ENCODE data around the gene PRMT7.

Gene PRMT7

DNA sequence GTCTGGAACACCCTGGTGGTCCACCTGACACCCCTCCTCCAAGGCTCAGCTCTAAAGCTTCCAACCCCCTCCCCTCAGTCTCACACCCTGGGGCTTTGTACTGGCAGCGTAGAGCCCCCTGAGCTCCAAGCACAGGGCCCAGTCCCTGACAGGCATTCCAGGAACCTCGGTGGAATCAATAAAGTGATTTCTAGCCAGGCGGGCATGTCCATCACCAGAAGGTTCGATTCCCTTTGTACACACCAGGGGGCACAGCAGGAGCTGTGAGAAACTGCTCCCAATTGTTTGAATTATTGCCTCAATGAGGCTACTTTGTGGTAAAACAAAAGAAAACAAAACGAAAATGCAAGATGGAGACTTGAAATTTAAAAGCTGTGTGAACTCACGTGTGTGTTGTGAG is 85.7 kb downstream of the PRMT7 start:
- DNase-seq (ENCODE audit: low spot score), result no peak

DNA sequence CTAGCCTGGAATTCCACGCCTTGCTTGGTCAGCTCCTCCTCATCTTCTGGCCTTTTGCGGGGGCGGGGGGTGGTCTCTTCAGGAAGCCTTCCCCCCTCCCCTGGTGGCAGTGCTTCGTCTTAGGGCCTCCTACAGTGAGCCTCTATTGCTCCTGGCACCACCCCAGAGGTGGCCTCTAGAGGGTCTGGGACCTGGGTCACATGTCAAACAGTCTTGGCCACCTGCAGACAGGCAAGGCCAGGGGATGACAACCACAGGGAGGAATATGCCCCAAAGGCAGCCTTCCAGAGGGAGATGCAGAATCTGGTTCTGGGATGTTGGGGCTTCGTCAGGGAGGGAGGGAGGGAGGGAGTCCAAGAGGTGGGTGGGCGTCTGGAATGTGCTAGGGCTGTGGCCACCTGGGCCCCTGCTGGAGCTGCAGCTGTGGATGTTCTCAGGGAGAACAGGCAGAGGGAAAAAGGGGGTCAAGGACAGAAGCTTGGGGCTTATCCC is 86.9 kb downstream of the PRMT7 start:
- no peak for DNase-seq (ENCODE audit: low spot score)

DNA sequence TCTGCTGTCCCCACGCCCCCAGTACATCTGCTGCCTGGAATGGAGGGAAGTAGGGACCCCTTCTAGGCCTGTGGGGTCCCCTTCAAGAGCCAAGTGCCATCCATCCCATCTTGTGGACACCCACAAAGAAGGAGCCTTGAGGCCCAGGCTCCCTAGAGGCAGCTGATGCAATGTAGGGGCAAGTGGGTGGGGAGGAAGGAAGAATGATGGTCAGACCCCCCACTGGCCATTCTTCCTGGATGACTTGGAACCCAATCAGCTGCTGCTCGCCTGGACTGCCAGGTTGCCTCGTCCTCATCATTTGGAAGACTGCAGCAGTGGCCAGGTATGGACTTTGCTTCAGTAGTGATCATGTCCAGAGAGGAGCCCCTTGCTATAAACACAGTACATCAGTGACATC is 88.6 kb downstream of the PRMT7 start:
- no peak for DNase-seq (ENCODE audit: low spot score)

DNA sequence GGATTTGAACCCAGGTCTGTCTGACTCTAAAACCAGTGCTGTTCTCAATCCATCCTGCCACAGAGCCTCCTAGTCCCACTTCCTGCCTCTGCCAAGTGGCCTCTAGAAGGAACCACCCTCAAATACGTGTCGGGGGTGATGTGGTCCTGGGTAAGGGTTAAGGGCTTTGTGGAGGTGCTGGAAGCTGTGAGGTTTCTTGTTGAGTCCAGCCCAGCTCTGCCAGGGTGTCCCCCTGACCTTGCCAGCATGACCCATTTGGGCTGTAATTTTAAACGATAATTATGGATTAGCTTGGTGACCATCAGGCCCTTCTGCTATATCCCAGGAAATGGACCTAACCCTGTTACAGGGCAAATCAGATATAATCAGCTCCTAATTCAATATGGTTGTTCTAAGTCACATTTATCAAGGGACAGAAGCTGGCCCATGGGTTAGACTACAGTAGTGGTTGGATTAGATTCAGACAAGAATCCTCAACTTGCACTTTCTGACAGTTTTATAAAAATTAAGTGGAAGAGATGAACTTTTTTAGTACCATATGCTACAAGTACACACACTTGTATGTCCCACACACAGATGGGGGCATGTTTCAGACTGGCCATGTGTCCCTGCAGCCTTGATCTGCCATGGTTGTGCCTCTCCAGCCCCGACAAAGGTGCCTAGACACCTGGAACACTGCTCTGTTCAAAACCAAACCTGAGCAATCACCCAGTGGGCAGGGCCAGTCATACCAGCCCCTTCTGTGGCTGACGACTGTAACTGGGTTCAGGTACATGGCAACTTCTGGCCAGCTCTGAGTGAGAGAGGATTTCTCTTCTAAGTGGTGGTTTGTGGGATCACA is 89.5 kb downstream of the PRMT7 start:
- DNase-seq (ENCODE audit: low spot score), result no peak

DNA sequence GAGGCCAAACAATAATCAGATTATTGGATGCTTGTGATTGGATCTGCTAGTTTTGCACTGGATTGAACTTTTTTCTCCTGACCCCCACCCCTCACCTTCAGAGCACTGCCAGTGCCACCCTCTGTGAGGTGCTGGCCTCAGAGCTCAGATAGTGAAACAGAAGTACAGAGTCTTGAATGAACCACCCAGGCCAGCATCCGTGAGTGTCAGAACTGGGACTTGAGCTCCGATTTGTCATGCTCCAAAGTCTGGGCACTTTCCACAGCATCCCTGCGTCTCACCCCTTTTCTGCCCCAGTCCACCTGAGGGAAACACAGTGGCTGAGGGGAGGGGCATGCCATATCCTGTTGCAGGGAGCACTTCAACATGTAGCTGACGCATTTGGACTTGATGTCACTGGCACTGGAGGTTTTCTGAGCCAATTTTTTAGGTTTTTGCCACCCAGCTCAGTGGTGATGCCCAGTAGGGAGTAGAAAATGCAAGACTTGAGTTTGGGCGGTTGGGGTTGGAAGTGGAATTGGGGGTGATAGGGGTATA is 90.2 kb downstream of the PRMT7 start:
- DNase-seq (ENCODE audit: low spot score), result no peak

DNA sequence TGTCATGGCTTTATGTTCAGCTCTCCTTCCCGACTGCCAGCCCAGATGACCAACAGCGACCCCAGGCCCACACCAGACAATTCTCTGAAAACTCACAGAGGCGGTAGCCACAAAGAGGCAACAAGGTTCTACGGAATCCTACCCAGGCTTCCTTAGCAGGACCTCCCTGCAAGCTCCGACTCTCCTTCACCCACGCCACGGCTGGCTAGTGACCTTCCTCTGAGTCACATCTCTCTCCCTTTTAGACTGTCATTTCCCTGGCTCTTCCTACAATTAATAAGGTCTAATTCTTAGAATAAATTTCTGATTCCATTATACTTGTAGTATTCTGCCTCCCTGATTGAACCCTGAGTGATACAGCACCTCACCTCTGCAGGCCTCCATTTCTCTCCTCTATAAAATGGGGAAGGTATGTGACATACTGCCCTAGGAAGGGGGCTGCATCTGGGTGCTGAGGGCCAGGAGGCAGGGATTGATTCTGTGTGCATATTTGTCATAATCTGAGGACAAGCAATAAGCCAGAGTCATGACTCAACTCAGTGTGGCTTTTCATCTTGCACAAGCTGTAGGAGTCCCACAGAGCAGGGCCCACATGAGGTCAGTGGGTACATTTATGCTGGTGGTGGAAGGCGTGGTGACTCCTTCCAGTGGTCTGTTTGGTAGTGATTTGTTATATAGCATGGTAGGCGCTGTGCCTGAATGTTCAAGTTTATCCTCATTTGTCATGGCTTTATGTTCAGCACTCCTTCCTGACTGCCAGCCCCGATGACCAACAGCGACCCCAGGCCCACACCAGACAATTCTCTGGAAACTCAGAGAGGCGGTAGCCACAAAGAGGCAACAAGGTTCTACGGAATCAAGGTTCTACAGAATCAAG is 91.3 kb downstream of the PRMT7 start:
- no peak for DNase-seq (ENCODE audit: low spot score)

DNA sequence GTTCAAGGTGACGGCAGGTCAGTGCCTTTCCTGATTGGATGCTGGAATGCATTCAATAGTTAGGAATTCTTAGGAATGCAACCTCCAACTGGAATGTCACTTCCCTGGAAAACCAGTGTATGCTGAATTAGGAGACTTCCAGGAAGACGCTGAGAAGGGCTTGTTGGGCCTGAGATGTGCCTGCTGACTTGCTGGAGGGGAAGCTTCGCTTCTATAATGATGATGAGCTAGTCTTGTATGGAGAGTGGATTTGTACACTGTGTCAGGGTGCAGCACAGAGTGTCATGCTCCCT is 91.9 kb downstream of the PRMT7 start:
- DNase-seq (ENCODE audit: low spot score), result no peak

DNA sequence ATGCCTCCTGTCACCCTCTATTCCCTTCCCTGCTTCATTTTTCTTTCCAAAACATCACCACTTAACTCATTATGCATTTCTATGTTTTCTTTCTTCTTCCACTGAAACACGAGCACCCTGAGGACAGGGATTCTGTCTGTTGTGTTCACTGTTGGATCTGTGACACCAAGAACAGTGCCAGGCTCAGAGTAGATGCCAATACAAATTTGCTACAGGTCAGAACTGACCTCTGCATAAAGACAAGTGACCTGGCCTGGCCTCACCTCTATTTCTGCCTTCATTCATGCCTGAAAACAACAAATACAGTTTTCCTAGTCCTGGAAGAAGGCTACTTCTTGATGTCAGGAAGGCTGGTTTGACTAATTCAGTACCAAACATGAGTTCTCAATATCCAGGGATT is 92.4 kb downstream of the PRMT7 start:
- no peak for DNase-seq (ENCODE audit: low spot score)

DNA sequence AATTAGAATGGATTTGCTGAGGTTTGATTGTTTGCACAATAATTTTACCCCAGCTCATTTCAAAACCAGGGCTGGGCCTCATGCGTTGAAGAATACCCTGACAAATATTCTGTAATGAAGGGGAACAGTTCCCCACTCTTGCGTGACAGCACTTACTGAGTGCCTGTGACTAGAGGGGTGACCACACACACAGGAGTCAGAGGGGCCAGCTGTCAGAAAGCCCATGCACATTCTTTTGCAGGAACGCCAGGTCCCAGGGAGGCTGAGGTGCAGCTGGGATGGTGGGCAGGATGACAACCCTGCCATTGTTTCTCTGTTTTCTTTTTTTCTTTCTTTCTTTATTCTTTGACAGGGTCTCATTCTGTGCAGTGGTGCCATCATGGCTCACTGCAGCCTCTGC is 92.9 kb downstream of the PRMT7 start:
- DNase-seq (ENCODE audit: low spot score), result no peak

DNA sequence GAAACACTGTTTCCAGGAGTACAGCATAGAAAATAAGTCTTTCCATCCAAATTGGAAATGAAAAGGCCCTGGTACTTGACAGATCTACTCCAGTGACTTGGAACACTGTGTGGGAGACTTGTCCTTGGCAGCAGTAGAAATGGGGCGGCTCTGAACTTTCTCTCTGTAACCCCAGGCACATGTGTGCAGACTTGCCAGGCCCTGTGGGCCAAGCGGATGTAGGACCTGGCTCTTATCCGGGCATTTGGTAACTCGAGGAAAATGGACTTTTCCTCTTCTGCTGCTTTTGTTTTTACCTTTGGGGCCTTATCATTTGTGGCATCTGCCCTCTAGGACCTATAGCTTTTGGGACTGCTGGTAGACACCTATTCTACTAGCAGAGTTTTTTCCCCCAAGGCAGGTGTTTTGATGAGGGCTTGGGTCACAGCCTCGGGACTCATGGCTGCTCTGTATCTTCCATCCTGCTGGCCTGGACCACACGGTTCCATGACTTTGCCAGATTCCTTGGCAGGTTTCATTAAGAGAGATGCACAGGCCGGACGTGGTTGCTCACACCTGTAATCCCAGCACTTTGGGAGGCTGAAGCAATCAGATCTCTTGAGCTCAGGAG is 94.0 kb downstream of the PRMT7 start:
- DNase-seq (ENCODE audit: low spot score), result no peak

DNA sequence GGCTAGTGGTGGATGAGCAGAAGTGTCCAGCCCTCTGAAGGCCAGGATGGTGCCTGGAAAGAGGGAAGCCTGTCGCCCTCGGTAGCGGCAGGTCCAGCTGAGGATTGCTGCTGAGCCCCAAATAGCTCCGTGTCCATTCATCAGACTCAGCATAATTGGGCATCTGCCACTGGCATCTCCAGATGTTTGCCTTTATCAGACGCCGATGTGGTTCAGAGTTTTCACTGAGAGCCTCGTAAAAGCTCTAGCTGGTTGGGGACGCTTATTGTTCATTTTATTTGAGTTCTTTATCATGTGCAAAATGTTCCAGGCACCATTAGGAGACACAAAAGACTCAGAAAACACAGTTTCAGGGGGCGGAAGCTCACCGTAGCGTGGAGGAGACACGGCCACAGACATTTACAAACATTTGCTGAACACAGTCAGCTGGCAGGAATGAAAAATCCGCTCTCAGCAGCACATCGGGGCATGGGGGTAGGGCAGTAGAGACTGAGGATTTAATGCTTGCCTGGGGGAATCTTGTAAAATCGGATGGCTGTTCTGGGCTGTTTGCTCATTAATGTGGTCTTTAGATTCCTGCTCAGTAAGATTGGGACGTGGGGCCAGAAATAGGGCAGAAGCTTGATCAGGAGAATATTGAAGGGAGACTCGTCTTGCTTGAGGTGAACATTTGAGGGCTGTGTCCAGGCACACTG is 95.8 kb downstream of the PRMT7 start:
- DNase-seq (ENCODE audit: low spot score), result peak; percentile 42
